Measurements from ENCODE around the gene JMJD7. TPM values are rescaled to one million over a fixed set of nuclear protein-coding genes. Genes with fewer than 3 reads are reported as not detected.

JMJD7 gene
- total and polyA plus RNA-seq, 4 donors: 2.8 to 25.0 (median 21.8) TPM

GRCh38 chr15:41809526-41810220 lies 18.2 kb upstream of the JMJD7 start:
- no peaks in the 10 kb centered on the region for H3K9me3 ChIP-seq (ENCODE audit: control insufficient read depth, insufficient read depth, low read length)
- peak in 1 of 6 donors; percentile 30 for DNase-seq (ENCODE audit: low read depth in 4 of 6, low spot score in 6 of 6)
- H3K4me3 ChIP-seq (ENCODE audit: low read depth, low read length): no peak overlapping the region
- no peaks in the 10 kb centered on the region for H3K27me3 ChIP-seq (ENCODE audit: control insufficient read depth, insufficient read depth, low read length)
- H3K27ac ChIP-seq (ENCODE audit: low read depth, low read length): no peak overlapping the region
- peaks cover 49% of the 10 kb centered on the region for H3K36me3 ChIP-seq (ENCODE audit: control insufficient read depth, insufficient read depth, low read length)
- H3K4me1 ChIP-seq (ENCODE audit: control insufficient read depth, insufficient read depth, low read length): peaks cover 23% of the 10 kb centered on the region
- 76% methylated on average over 7 of the region's 12 CpGs for WGBS (ENCODE audit: insufficient coverage)

GRCh38 chr15:41810651-41811431 lies 17.1 kb upstream of the JMJD7 start:
- 83% methylated on average over 1 of the region's 5 CpGs for WGBS (ENCODE audit: insufficient coverage)
- H3K4me1 ChIP-seq (ENCODE audit: control insufficient read depth, insufficient read depth, low read length): peaks cover 17% of the 10 kb centered on the region
- H3K27ac ChIP-seq (ENCODE audit: low read depth, low read length): no peak overlapping the region
- no peaks in the 10 kb centered on the region for H3K27me3 ChIP-seq (ENCODE audit: control insufficient read depth, insufficient read depth, low read length)
- no peaks in the 10 kb centered on the region for H3K9me3 ChIP-seq (ENCODE audit: control insufficient read depth, insufficient read depth, low read length)
- DNase-seq (ENCODE audit: low read depth in 4 of 6, low spot score in 6 of 6): no peak
- peaks cover 58% of the 10 kb centered on the region for H3K36me3 ChIP-seq (ENCODE audit: control insufficient read depth, insufficient read depth, low read length)
- no peak overlapping the region for H3K4me3 ChIP-seq (ENCODE audit: low read depth, low read length)

DNA sequence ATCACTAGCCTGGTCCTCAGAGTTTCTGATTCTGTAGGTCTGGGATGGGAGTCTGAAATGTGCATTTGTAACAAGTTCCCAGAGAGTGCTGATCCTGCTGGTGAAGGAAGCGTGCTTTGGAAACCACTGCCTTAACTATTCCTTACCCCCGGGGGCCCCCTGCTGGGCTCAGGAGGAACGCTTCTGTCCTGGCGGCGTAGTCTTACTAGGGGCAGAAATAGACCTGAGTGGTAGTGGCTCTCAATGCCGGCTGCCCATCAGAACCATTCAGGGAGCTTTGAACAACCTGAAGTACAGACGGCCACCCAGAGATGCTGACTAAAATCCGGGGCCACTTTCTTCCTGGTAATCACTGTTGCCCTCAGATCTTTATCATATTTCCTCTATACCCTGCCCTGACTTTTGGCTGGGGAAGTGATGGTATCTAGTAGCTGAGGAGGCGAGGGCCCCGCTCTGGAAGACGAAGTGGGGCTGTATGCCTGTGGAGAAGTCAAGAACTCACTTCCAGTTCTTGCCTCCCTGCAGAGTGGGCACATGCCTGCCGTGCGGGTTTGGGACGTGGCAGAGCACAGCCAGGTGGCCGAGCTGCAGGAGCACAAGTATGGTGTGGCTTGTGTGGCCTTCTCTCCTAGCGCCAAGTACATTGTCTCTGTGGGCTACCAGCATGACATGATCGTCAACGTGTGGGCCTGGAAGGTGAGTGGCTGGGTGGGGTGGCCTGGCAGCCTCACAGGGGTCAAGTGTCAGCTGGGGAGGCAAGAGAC lies 16.3 kb upstream of the JMJD7 start:
- peak in 5 of 6 donors; percentile 53 to 89 (median 66) for DNase-seq (ENCODE audit: low read depth in 4 of 6, low spot score in 6 of 6)
- Histone ChIP-seq H3K27ac (ENCODE audit: low read depth, low read length) (no peak overlapping the region), H3K4me3 (ENCODE audit: low read depth, low read length) (no peak overlapping the region), H3K36me3 (ENCODE audit: control insufficient read depth, insufficient read depth, low read length) (peaks cover 58% of the 10 kb centered on the region), H3K9me3 (ENCODE audit: control insufficient read depth, insufficient read depth, low read length) (no peaks in the 10 kb centered on the region), H3K27me3 (ENCODE audit: control insufficient read depth, insufficient read depth, low read length) (no peaks in the 10 kb centered on the region), H3K4me1 (ENCODE audit: control insufficient read depth, insufficient read depth, low read length) (peaks cover 12% of the 10 kb centered on the region)
- WGBS (ENCODE audit: insufficient coverage): 50% methylated on average over 11 of the region's 18 CpGs

DNA sequence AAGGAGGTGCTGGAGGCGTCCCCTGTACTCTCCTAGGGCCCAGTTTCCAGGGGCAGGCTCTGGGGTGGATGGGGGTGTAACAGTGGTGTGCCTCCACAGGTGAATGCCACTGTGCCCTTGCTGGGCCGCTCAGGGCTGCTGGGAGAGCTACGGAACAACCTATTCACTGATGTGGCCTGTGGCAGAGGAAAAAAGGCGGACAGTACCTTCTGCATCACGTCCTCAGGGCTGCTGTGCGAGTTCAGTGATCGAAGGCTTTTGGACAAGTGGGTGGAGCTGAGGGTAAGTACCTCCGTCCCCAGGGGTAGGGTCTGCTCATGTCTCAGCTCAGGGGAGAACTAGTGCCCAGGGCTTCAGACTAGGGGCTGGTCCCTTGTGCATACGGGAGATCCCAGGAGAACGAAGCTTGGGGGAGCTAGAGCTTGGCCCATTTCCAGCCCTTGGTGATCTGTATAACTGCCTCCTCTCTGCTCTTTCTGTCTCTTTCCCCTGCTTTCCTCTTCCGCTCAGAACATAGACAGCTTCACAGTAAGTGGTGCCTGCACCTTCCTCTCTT lies 15.0 kb upstream of the JMJD7 start:
- Histone ChIP-seq H3K27ac (ENCODE audit: low read depth, low read length) (no peak overlapping the region), H3K9me3 (ENCODE audit: control insufficient read depth, insufficient read depth, low read length) (no peaks in the 10 kb centered on the region), H3K4me1 (ENCODE audit: control insufficient read depth, insufficient read depth, low read length) (peaks cover 10% of the 10 kb centered on the region), H3K27me3 (ENCODE audit: control insufficient read depth, insufficient read depth, low read length) (no peaks in the 10 kb centered on the region), H3K4me3 (ENCODE audit: low read depth, low read length) (no peak overlapping the region), H3K36me3 (ENCODE audit: control insufficient read depth, insufficient read depth, low read length) (peaks cover 71% of the 10 kb centered on the region)
- WGBS (ENCODE audit: insufficient coverage): 94% methylated on average over 11 of the region's 11 CpGs
- DNase-seq (ENCODE audit: low read depth in 4 of 6, low spot score in 6 of 6): no peak

DNA sequence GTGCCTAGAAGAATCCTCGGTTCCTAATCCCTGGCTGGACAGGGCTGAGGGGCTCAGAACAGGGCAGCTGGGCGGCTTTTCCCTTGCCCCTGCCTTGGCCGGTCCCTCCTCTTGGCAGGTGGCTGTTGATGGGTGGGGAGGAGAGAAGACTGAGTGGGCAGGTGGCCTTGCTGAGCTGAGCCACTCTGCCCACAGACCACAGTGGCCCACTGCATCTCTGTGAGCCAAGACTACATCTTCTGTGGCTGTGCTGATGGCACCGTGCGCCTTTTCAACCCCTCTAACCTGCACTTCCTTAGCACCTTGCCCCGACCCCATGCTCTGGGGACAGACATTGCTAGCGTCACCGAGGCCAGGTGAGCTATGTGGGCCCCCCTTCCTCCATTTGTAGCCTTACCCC lies 14.5 kb upstream of the JMJD7 start:
- Histone ChIP-seq H3K9me3 (ENCODE audit: control insufficient read depth, insufficient read depth, low read length) (no peaks in the 10 kb centered on the region), H3K27ac (ENCODE audit: low read depth, low read length) (no peak overlapping the region), H3K36me3 (ENCODE audit: control insufficient read depth, insufficient read depth, low read length) (peaks cover 76% of the 10 kb centered on the region), H3K27me3 (ENCODE audit: control insufficient read depth, insufficient read depth, low read length) (no peaks in the 10 kb centered on the region), H3K4me1 (ENCODE audit: control insufficient read depth, insufficient read depth, low read length) (peaks cover 10% of the 10 kb centered on the region), H3K4me3 (ENCODE audit: low read depth, low read length) (no peak overlapping the region)
- DNase-seq (ENCODE audit: low read depth in 4 of 6, low spot score in 6 of 6): no peak
- WGBS (ENCODE audit: insufficient coverage): 94% methylated on average over 5 of the region's 8 CpGs

GRCh38 chr15:41814534-41814933 lies 13.4 kb upstream of the JMJD7 start:
- WGBS (ENCODE audit: insufficient coverage): 93% methylated on average over 5 of the region's 5 CpGs
- Histone ChIP-seq H3K4me1 (ENCODE audit: control insufficient read depth, insufficient read depth, low read length) (peaks cover 9% of the 10 kb centered on the region), H3K4me3 (ENCODE audit: low read depth, low read length) (no peak overlapping the region), H3K9me3 (ENCODE audit: control insufficient read depth, insufficient read depth, low read length) (no peaks in the 10 kb centered on the region), H3K27ac (ENCODE audit: low read depth, low read length) (no peak overlapping the region), H3K27me3 (ENCODE audit: control insufficient read depth, insufficient read depth, low read length) (no peaks in the 10 kb centered on the region), H3K36me3 (ENCODE audit: control insufficient read depth, insufficient read depth, low read length) (peaks cover 84% of the 10 kb centered on the region)
- no peak for DNase-seq (ENCODE audit: low read depth in 4 of 6, low spot score in 6 of 6)

- Histone ChIP-seq H3K4me3 (ENCODE audit: low read depth, low read length) (no peak overlapping the region), H3K9me3 (ENCODE audit: control insufficient read depth, insufficient read depth, low read length) (no peaks in the 10 kb centered on the region), H3K27ac (ENCODE audit: low read depth, low read length) (no peak overlapping the region), H3K4me1 (ENCODE audit: control insufficient read depth, insufficient read depth, low read length) (no peaks in the 10 kb centered on the region), H3K36me3 (ENCODE audit: control insufficient read depth, insufficient read depth, low read length) (peaks cover 88% of the 10 kb centered on the region), H3K27me3 (ENCODE audit: control insufficient read depth, insufficient read depth, low read length) (no peaks in the 10 kb centered on the region)
- WGBS (ENCODE audit: insufficient coverage): 89% methylated on average over 8 of the region's 9 CpGs
- DNase-seq (ENCODE audit: low read depth in 4 of 6, low spot score in 6 of 6): no peak
Observed at GRCh38 chr15:41816788-41817187, 11.1 kb upstream of the JMJD7 start.

- Histone ChIP-seq H3K4me1 (ENCODE audit: control insufficient read depth, insufficient read depth, low read length) (no peaks in the 10 kb centered on the region), H3K27me3 (ENCODE audit: control insufficient read depth, insufficient read depth, low read length) (no peaks in the 10 kb centered on the region), H3K27ac (ENCODE audit: low read depth, low read length) (no peak overlapping the region), H3K36me3 (ENCODE audit: control insufficient read depth, insufficient read depth, low read length) (peaks cover 89% of the 10 kb centered on the region), H3K4me3 (ENCODE audit: low read depth, low read length) (no peak overlapping the region), H3K9me3 (ENCODE audit: control insufficient read depth, insufficient read depth, low read length) (no peaks in the 10 kb centered on the region)
- 90% methylated on average over 11 of the region's 14 CpGs for WGBS (ENCODE audit: insufficient coverage)
- DNase-seq (ENCODE audit: low read depth in 4 of 6, low spot score in 6 of 6): no peak
Observed at GRCh38 chr15:41817327-41817726, 10.6 kb upstream of the JMJD7 start.

DNA sequence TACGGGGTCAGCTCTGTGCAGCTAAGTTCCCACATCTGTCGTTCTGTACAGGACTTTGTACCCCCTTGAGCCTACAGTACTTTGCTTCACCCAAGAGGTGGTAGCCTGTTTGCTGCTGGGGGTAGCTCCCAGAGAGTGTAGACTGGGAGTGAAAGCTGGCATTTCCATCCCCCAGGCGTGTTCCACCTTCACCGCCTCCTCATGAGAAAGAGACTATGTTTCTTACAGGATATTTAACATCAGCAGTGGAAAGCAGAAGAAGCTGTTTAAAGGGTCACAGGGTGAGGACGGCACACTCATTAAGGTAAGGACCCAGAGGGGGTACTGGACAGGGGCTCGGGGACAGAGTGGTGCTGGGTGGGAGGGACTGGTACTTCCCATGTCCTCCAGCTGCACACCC lies 10.1 kb upstream of the JMJD7 start:
- WGBS (ENCODE audit: insufficient coverage): 88% methylated on average over 3 of the region's 6 CpGs
- Histone ChIP-seq H3K27me3 (ENCODE audit: control insufficient read depth, insufficient read depth, low read length) (no peaks in the 10 kb centered on the region), H3K4me3 (ENCODE audit: low read depth, low read length) (no peak overlapping the region), H3K9me3 (ENCODE audit: control insufficient read depth, insufficient read depth, low read length) (no peaks in the 10 kb centered on the region), H3K27ac (ENCODE audit: low read depth, low read length) (no peak overlapping the region), H3K36me3 (ENCODE audit: control insufficient read depth, insufficient read depth, low read length) (peaks cover 89% of the 10 kb centered on the region), H3K4me1 (ENCODE audit: control insufficient read depth, insufficient read depth, low read length) (no peaks in the 10 kb centered on the region)
- DNase-seq (ENCODE audit: low read depth in 4 of 6, low spot score in 6 of 6): no peak
